Endothelial cell (in vitro differentiated cells): ENCODE measurements around the gene ZNF365. TPM values are rescaled to one million over a fixed set of nuclear protein-coding genes. Genes with fewer than 3 reads are reported as not detected.

Source experiments
- DNase-seq: peaks from one replicate; pipeline ENCODE4 v3.0.0; 2021; ENCODE audit warnings: low spot score
- H3K27ac Mint-ChIP-seq: one replicate; pipeline ENCODE4 v1.8.0; 2021; ENCODE audit warnings: mixed read lengths, inconsistent platforms; ENCODE audit not compliant: unreplicated experiment
- H3K27me3 Mint-ChIP-seq: one replicate; pipeline ENCODE4 v1.8.0; 2021; ENCODE audit warnings: mild to moderate bottlenecking, moderate library complexity, mixed read lengths, inconsistent platforms; ENCODE audit not compliant: unreplicated experiment
- H3K36me3 Mint-ChIP-seq: one replicate; pipeline ENCODE4 v1.8.0; 2021; ENCODE audit warnings: mild to moderate bottlenecking, low read depth, mixed read lengths, inconsistent platforms; ENCODE audit not compliant: unreplicated experiment
- H3K4me1 Mint-ChIP-seq: one replicate; pipeline ENCODE4 v1.8.0; 2021; ENCODE audit warnings: mild to moderate bottlenecking, mixed read lengths, inconsistent platforms; ENCODE audit not compliant: unreplicated experiment
- H3K4me3 Mint-ChIP-seq: one replicate; pipeline ENCODE4 v1.8.0; 2021; ENCODE audit warnings: mild to moderate bottlenecking, mixed read lengths, inconsistent platforms; ENCODE audit not compliant: unreplicated experiment
- H3K9me3 Mint-ChIP-seq: one replicate; pipeline ENCODE4 v1.8.0; 2021; ENCODE audit warnings: mixed read lengths, inconsistent platforms; ENCODE audit not compliant: unreplicated experiment
- total RNA-seq: library from RNA; stranded (reverse); fragmentation: NEBNext Ultra II Directional; extraction: Animal tissue kit (Norgen Biotek cat#: 25700); gene quantifications from one replicate; pipeline ENCODE4 v1.2.1, GENCODE V29; 2021; ENCODE audit not compliant: unreplicated experiment
- TF ChIP-seq, protein P1 (sequence below): fragments of 200-600 bp; sonication (generic); IDR thresholded peaks from one replicate; pipeline ENCODE4 v1.5.0; 2021; ENCODE audit warnings: antibody characterized with exemption; ENCODE audit not compliant: unreplicated experiment

The ZNF365 gene
- total RNA-seq, 1 donor from 2014 or later = not detected

- Mint-ChIP-seq H3K27ac (no peak overlapping the region), H3K9me3 (no peaks in the 10 kb centered on the region), H3K4me3 (no peak overlapping the region), H3K4me1 (no peaks in the 10 kb centered on the region), H3K27me3 (peaks cover 2% of the 10 kb centered on the region), H3K36me3 (no peaks in the 10 kb centered on the region)
- DNase-seq = no peak
- TF ChIP-seq, protein P1, sequence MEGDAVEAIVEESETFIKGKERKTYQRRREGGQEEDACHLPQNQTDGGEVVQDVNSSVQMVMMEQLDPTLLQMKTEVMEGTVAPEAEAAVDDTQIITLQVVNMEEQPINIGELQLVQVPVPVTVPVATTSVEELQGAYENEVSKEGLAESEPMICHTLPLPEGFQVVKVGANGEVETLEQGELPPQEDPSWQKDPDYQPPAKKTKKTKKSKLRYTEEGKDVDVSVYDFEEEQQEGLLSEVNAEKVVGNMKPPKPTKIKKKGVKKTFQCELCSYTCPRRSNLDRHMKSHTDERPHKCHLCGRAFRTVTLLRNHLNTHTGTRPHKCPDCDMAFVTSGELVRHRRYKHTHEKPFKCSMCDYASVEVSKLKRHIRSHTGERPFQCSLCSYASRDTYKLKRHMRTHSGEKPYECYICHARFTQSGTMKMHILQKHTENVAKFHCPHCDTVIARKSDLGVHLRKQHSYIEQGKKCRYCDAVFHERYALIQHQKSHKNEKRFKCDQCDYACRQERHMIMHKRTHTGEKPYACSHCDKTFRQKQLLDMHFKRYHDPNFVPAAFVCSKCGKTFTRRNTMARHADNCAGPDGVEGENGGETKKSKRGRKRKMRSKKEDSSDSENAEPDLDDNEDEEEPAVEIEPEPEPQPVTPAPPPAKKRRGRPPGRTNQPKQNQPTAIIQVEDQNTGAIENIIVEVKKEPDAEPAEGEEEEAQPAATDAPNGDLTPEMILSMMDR = no peak
Measured at GRCh38 chr10:62450912-62451610, 76.9 kb downstream of the ZNF365 start.

- Mint-ChIP-seq H3K9me3 (no peaks in the 10 kb centered on the region), H3K27ac (no peak overlapping the region), H3K27me3 (peaks cover 2% of the 10 kb centered on the region), H3K4me3 (no peak overlapping the region), H3K36me3 (no peaks in the 10 kb centered on the region), H3K4me1 (no peaks in the 10 kb centered on the region)
- TF ChIP-seq, protein P1 = no peak
- no peak for DNase-seq
Measured at GRCh38 chr10:62451611-62451975, 77.4 kb downstream of the ZNF365 start.

Other genes starting within 250 kb of the ZNF365 start
- 1.7 TPM for gene RTKN2, start 105.5 kb upstream of the ZNF365 start, total RNA-seq